HG02571 (cell line): ENCODE measurements around the gene FES.

Source experiments
- ATAC-seq: cut with Tn5 transposase; IDR thresholded peaks from one replicate; pipeline ENCODE4 v1.9.1; 2021; ENCODE audit warnings: mild to moderate bottlenecking, moderate library complexity; ENCODE audit not compliant: unreplicated experiment

FES gene

DNA sequence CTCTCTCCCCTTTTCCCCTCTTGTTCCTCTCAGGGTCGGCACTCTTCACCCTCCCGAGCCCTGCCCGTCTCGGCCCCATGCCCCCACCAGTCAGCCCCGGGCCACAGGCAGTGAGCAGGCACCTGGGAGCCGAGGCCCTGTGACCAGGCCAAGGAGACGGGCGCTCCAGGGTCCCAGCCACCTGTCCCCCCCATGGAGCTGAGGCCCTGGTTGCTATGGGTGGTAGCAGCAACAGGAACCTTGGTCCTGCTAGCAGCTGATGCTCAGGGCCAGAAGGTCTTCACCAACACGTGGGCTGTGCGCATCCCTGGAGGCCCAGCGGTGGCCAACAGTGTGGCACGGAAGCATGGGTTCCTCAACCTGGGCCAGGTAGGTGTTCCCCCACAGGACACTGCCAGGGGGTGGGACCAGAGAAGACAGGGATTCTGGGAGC, 8.7 kb upstream of the FES start:
- ATAC-seq: no peak

- ATAC-seq: no peak
Observed at GRCh38 chr15:90876046-90876445, 8.3 kb upstream of the FES start.

GRCh38 chr15:90876512-90877170, 7.7 kb upstream of the FES start:
- no peak for ATAC-seq

DNA sequence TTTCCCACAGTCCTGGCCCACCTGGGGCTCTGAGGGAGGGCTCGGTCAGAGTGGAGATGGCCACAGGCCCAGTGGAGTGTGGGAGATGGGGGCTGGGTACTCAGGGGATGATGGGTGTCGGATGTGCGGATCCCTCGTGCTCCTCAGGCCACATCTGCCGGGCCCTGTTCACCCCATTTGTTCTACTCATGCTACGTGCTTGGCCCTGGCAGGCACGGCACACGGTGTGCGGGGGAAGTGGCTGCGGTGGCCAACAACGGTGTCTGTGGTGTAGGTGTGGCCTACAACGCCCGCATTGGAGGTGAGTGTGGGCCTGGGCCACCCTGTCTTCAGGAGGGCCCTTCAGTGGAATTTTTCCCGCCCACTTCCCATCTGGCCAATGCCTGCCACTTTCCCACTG, 7.0 kb upstream of the FES start:
- ATAC-seq: no peak

GRCh38 chr15:90877996-90878395, 6.3 kb upstream of the FES start:
- no peak for ATAC-seq

GRCh38 chr15:90878660-90879059, 5.6 kb upstream of the FES start:
- ATAC-seq: no peak

GRCh38 chr15:90879730-90880366, 4.5 kb upstream of the FES start:
- ATAC-seq: no peak

DNA sequence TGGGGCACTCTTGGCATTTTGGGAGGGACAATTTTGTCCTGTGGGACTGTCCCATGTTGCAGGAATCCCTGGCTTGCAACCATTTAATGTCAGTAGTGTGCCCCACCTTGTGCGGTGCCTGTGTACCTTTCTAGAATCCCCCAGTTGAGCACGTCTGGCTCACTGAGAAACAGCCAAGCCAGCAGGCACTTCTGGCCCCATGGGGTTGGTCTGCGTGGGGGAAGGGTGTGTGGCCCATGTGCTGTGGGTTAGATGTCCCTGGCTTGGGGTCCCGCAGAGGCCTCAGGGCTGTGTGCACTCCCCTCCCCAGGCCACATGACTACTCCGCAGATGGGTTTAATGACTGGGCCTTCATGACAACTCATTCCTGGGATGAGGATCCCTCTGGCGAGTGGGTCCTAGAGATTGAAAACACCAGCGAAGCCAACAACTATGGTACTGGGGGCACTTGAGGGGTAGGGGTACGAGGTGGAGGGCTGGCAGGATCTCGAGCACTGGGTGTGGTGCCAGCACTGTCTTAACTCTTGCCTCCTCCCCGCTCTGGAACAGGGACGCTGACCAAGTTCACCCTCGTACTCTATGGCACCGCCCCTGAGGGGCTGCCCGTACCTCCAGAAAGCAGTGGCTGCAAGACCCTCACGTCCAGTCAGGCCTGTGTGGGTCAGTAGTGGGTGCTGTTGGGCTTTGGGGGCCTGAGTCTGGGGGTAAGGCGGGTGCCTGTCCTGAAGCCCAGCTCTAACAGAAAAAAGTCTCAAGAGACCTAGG, 3.7 kb upstream of the FES start:
- ATAC-seq: no peak

GRCh38 chr15:90881181-90881977, 2.9 kb upstream of the FES start:
- ATAC-seq: no peak

DNA sequence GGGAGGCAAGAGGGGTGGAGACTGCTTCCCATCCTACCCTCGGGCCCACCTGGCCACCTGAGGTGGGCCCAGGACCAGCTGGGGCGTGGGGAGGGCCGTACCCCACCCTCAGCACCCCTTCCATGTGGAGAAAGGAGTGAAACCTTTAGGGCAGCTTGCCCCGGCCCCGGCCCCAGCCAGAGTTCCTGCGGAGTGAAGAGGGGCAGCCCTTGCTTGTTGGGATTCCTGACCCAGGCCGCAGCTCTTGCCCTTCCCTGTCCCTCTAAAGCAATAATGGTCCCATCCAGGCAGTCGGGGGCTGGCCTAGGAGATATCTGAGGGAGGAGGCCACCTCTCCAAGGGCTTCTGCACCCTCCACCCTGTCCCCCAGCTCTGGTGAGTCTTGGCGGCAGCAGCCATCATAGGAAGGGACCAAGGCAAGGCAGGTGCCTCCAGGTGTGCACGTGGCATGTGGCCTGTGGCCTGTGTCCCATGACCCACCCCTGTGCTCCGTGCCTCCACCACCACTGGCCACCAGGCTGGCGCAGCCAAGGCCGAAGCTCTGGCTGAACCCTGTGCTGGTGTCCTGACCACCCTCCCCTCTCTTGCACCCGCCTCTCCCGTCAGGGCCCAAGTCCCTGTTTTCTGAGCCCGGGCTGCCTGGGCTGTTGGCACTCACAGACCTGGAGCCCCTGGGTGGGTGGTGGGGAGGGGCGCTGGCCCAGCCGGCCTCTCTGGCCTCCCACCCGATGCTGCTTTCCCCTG, 2.2 kb upstream of the FES start:
- ATAC-seq: no peak

GRCh38 chr15:90882781-90883525, 1.4 kb upstream of the FES start:
- ATAC-seq: no peak

GRCh38 chr15:90883526-90883975, 753 bp upstream of the FES start:
- no peak for ATAC-seq

DNA sequence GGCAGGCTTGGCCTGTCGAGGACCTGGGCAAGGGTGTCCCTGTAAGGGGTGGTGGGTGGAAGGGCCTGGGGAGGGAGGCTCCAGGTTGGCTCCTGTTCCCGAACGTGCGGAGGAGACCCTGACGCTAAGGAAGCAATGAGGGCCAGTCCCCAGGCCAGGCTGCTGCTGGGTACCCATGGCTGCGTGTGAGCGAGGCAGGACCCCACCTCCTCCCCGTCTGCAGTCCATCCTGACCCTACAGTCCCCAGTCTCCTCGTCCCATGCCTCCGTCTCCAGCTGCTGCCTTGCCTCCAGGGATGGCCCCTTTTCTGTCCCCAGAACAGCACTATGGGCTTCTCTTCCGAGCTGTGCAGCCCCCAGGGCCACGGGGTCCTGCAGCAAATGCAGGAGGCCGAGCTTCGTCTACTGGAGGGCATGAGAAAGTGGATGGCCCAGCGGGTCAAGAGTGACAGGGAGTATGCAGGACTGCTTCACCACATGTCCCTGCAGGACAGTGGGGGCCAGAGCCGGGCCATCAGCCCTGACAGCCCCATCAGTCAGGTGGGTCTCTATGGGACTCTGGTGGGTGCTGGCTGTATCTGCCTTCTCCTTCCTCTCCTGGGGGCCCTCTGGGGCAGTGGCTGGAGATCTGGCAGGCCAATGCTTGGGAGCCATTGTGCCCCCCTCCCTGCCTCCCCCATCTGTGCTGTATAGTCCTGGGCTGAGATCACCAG, 571 bp downstream of the FES start:
- no peak for ATAC-seq

GRCh38 chr15:90885432-90886290, 1.4 kb downstream of the FES start:
- ATAC-seq: no peak

- no peak for ATAC-seq
Observed at GRCh38 chr15:90886291-90886614, 1.9 kb downstream of the FES start.

DNA sequence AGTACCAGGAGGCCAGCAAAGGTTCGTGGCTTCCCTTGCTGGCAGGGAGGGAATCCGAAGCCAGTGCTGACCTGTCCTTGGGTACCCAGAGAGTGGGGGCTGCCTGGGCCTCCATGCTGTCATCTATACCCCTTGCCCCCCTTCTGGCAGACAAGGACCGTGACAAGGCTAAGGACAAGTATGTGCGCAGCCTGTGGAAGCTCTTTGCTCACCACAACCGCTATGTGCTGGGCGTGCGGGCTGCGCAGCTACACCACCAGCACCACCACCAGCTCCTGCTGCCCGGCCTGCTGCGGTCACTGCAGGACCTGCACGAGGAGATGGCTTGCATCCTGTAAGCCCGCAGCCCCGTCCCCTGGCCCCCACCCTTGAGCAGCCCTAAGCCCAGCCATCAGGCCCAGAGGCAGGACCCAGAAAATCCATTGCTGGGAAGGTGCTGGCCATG, 2.8 kb downstream of the FES start:
- no peak for ATAC-seq

DNA sequence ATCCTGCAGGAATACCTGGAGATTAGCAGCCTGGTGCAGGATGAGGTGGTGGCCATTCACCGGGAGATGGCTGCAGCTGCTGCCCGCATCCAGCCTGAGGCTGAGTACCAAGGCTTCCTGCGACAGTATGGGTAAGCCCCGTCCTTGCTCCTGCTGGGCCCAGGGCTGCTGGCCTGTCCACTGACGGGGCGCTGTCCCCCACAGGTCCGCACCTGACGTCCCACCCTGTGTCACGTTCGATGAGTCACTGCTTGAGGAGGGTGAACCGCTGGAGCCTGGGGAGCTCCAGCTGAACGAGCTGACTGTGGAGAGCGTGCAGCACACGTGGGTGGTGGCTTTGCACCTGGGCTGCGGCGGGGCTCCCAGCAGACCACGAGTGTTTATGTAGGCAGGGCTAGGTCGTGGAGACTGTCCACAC, 5.0 kb downstream of the FES start:
- no peak for ATAC-seq

GRCh38 chr15:90889736-90890456, 5.6 kb downstream of the FES start:
- ATAC-seq: no peak
